Left kidney (tissue), 2 donors: ENCODE measurements around the gene TFRC. TPM values are rescaled to one million over a fixed set of nuclear protein-coding genes. Genes with fewer than 3 reads are reported as not detected.
A peak's percentile ranks its signal among the peaks of the same experiment; 100 is the strongest.
"Not testable (repeated sequence)": the region's sequence is repeated elsewhere in the genome, so short reads cannot be mapped to it uniquely, and the experiment has no call there.

Source experiments
- DNase-seq: peaks from one replicate; pipeline ENCODE4 v3.0.0-alpha.2; 2013
- polyA plus RNA-seq: library from polyadenylated mRNA; unstranded; fragments of 120-200 nt; gene quantifications from one replicate; pipeline ENCODE4 v1.2.1, GENCODE V29; 2013; ENCODE audit not compliant: insufficient read length

The TFRC gene
- polyA plus RNA-seq, 1 donor = 55.1 TPM

GRCh38 chr3:196087906-196088305 is 6.0 kb upstream of the TFRC start:
- no peak for DNase-seq

- DNase-seq = peak; percentile 28
Measured at GRCh38 chr3:196082619-196082971, 705 bp upstream of the TFRC start.

DNA sequence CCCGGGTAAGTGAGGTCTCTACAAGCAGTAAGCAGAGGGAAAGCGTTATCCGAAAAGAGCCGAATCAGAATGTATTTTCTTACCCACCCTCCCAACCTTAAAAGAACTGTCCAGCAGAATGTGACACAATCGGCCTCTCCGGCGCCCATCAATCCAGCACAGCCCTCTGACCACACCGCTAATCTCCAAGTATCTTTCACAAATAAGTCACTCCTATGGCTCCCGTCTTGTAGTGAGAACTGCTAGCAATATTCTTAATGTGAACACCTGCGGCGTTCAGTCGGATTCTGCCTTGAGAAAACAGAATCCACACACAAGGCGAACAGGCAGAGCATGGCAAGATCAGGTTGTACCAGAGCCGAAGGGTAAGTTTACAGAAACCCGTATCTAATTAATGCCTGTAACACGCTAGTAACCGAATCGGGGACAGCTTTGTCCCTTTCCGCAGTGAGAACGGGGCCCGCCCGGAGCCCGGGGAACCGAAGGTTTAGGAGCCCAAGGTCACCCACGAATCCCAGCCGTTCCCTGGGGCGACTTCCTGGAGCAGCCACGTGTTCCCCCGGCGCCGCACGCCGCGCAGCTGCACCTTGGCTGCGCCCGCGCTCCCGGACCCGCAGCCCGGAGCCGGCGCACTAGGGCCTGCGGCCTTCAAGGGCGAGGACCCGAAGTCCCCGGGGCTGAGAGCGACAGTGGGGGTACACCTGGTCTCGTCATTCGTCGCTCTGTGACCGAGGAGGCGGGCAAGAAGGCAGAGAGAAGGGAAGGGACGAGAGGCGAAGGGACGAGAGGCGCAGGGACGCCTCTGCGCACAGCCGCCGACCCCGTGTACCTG is 672 bp downstream of the TFRC start:
- peak; percentile 36 for DNase-seq

DNA sequence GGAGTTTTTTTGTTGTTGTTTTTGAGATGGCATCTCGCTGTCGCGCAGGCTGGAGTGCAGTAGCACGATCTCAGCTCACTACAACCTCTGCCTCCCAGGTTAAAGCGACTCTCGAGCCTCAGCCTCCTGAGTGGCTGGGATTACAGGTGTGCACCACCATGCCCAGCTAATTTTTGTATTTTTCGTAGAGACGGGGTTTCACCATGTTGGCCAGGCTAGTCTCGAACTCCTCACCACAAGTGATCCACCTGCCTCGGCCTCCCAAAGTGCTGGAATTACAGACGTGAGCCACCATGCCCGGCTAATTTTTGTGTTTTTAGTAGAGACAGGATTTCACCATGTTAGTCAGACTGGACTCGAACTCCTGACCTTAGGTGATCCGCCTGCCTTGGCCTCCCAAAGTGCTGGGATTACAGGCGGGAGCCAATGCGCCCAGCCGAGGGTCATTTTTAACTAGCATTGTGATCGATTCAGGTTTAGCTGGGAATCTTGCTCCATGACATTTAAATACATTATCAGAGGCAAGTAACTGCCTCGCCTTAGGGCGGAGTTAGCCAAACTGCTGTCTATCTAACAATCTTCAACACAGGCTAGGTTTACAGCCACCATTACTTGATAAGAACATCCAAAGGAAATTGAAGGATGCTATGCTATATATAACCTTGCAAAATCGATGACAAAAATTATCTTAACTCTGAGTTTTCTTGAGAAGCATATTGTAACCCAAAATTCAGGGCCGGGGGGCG is 1.6 kb downstream of the TFRC start:
- not testable (repeated sequence) for DNase-seq

DNA sequence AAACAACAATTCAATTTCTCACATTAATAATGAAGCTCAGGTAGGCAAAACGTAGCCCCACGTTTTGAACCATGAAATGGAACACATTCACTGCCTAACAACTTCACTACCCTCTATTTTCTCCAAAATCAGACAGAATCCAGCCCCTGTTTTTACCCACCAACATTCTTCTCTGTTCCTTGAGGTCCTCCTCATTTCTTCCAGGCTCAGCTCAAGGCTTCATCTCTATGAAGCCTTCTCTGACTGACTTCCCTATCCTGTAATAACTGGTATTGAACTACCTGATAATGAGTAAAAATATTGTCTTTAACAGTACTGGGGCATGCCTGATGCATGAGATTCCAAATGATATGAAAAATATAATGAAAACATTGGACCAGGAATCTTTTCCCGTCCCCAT is 2.2 kb downstream of the TFRC start:
- no peak for DNase-seq

GRCh38 chr3:196075013-196075412 is 6.9 kb downstream of the TFRC start:
- no peak for DNase-seq

DNA sequence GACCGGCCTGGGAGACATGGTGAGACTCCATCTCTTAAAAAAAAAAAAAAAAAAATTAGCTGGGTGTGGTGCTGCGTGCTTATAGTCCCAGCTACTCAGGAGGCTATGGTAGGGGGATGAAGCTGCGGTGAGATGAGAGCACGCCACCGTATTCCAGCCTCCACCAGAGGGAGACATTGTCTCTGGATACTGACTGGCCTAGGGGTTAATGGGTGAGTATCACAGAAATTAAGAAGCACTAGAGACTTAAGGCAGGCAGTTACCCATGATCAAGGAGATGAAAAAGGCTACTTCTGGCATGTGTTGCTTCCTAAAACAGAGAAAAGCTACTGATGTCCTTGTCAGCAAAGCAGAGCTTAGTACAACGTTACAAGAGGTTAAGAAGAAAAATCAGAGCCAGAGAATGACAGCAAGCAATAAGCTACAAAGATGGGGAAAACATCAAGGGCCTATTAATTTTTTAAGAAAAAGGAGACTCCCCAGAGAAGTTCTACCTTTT is 8.6 kb downstream of the TFRC start:
- peak; percentile 70 for DNase-seq

DNA sequence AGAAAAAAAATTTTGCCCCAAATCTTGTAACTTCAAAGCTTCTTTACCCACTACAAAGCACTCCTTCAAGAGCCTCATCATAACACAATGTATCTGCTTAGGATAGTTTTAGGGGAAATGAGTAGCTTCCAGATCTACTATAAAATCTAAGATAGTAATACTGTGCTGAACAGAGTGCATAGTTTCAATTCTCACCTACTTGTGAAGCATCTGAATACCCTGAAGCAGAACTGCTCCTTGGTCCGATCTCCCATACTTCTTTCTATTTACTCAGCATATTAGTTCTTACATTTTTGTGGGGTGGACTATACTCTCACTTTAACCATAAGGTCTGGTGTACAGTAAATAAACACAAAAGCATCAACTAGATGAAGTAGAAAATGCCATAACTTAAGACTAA is 9.6 kb downstream of the TFRC start:
- DNase-seq = no peak

GRCh38 chr3:196068812-196069211 is 13.1 kb downstream of the TFRC start:
- DNase-seq = not testable (repeated sequence)

- no peak for DNase-seq
Measured at GRCh38 chr3:196067439-196067838, 14.5 kb downstream of the TFRC start.

- DNase-seq = no peak
Measured at GRCh38 chr3:196063971-196064370, 17.9 kb downstream of the TFRC start.

- no peak for DNase-seq
Measured at GRCh38 chr3:196063456-196063855, 18.4 kb downstream of the TFRC start.

DNA sequence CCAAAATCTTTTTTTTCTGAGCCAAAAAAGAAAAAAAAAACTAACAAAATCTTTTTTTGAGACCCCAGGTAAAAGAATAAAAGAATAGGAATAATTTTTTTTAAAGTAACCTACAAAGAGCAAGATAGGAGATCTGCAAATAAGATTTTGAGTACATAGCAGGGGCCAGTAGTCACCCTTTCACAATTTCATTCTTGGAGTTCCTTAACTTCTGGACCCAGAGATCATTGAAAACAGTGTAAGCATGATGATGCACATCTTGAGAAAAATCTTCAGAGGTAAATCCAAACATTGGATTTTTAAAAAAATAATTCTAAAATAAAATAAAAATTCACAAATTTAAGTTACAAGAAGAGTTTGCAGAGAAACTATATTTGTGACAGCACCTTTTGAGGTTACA is 18.8 kb downstream of the TFRC start:
- DNase-seq = no peak

DNA sequence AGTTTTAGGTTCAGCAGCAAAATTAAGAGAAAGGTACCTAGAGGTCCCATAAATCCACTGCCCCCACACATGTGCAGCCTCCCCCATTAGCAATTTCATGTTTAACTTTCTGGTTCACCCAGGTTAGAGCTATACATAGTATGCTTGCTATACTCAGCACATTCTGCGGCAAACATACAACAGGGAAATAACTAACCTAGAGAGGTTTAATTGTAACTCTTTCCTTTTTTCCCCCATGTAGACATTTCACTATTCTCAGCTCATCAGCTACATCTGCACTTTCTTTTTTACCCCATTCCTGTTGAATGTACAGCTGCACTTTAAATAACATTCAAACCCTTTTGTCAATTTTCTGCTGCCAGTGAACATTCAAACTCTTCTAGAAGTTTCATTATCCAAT is 21.1 kb downstream of the TFRC start:
- DNase-seq = no peak

- no peak for DNase-seq
Measured at GRCh38 chr3:196057760-196058331, 24.0 kb downstream of the TFRC start.

DNA sequence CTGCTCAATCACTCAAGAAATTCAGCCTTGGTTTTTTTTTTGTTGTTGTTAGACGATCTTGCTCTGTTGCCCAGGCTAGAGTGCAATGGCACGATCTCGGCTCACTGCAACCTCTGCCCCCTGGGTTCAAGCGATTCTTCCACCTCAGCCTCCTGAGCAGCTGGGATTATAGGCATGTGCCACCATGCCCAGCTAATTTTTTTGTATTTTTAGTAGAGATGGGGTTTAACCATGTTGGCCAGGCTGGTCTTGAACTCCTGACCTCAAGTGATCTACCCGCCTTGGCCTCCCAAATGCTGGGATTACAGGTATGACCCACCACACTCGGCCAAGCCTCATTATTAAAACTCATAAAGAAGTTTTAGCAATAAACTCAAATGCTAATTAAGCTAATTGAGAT is 25.5 kb downstream of the TFRC start:
- DNase-seq = not testable (repeated sequence)

DNA sequence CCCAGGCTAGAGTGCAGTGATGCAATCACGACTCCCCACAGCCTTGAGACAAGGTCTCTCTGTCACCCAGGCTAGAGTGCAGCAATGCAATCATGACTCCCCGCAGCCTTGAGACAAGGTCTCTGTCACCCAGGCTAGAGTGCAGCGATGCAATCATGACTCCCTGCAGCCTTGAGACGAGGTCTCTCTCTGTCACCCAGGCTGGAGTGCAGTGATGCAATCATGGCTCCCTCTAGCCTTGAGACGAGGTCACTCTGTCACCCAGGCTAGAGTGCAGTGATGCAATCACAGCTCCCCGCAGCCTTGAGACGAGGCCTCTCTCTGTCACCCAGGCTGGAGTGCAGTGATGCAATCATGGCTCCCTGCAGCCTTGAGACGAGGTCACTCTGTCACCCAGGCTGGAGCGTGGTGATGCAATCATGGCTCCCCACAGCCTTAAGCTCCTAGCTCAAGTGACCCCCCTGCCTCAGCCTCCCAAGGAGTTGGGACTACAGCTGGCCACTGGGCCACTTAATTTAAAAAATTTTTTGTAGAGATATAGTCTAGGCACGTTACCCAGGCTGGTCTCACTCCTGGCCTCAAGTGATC is 26.1 kb downstream of the TFRC start:
- DNase-seq = no peak

GRCh38 chr3:196055240-196055639 is 26.6 kb downstream of the TFRC start:
- DNase-seq = no peak

DNA sequence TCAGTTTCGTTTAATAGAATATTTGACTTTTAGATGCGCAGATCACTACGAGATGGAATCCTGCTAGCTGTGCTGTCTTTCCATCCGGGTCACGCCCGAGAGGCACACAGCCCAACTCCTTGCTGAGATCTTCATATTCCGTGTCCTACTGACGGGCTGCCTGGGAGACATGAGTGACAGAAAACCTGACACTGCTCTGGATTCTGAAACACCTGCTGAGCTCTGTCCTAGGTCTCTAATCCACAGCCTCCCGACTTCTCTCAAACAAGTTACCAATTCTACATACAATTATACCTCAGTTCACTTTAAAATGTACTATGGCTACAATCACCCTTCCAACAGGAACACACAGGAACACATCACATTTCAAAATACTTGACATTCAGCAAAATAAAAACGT is 27.2 kb downstream of the TFRC start:
- no peak for DNase-seq

DNA sequence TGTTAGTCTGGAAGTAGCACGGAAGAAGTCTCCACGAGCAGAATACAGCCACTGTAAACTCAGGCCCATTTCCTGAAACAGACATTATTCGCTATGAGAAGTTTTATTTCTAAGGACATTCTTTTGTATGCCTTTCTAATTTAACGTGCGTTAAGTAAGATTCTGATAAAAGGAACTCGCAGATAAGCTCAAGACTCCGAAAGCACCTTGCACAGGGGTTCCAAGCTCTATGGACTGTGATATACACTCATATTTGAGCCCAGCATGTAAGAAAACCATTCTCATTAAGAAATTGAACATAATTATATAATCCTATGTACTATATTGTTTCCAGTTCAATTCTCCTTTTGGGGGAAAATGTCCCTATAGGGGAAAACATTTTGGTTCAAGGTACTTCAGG is 28.4 kb downstream of the TFRC start:
- DNase-seq = no peak

DNA sequence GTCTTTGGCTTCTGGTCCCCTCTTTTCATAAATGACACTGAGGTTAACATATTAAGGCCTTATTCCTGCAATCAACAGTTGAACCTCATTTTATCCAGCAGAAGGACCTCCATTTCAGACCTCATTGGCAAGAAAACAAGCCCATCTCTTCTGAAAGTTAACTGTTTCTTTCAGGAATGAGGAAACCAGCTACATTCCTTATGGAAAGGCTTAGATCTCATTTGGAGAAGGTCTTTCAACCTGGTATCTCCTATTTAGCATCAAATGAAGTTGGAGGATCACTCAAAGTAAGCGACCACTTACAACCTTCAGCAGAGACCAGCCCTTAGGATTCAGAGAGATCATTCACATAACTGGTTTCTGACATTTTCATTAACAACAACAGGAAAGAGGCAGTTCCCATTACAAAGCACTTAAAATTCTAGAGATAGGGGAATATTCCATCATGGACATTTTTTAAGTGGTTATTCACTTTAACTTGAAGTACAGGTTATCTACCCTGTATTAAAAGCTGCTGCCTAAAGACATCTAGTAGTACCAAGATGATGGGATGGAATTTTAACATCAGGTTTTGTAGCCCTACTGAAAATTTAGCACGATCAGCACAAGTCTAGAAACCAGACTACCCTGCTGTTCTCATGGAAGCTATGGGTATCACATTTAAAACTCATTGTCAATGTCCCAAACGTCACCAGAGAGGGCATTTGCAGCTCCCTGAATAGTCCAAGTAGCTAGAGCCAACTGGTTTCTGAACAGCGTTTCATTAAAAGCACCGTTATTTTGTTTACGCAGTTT is 30.4 kb downstream of the TFRC start:
- DNase-seq = no peak

GRCh38 chr3:196050597-196050996 is 31.3 kb downstream of the TFRC start:
- peak; percentile 6 for DNase-seq
